Esophagus (tissue), 2 donors: ENCODE results near the gene MVD. TPM values are rescaled to one million over a fixed set of nuclear protein-coding genes. Genes with fewer than 3 reads are reported as not detected.
"Not testable (repeated sequence)": the region's sequence is repeated elsewhere in the genome, so short reads cannot be mapped to it uniquely, and the experiment has no call there.

Source experiments
- H3K27ac ChIP-seq, 2 donors: one replicate each; pipeline ENCODE4 v1.5.1; 2013; ENCODE audit warnings: low read depth in 2 of 2, mild to moderate bottlenecking in 2 of 2, inconsistent platforms in 1 of 2, low read length in 1 of 2, moderate library complexity in 1 of 2
- H3K27me3 ChIP-seq, 2 donors: one replicate each; pipeline ENCODE4 v1.6.1; 2013; ENCODE audit warnings: low read length in 2 of 2, control low read depth in 1 of 2, mild to moderate bottlenecking in 1 of 2; ENCODE audit not compliant: insufficient read depth in 2 of 2, control insufficient read depth in 1 of 2
- H3K36me3 ChIP-seq, 2 donors: one replicate each; pipeline ENCODE4 v1.6.1; 2013; ENCODE audit warnings: low read length in 1 of 2; ENCODE audit not compliant: control insufficient read depth in 2 of 2, insufficient read depth in 2 of 2
- H3K4me1 ChIP-seq, 2 donors: one replicate each; pipeline ENCODE4 v1.6.1; 2013; ENCODE audit warnings: low read length in 1 of 2; ENCODE audit not compliant: control insufficient read depth in 2 of 2, insufficient read depth in 2 of 2
- H3K4me3 ChIP-seq, 2 donors: one replicate each; pipeline ENCODE4 v1.5.1; 2013; ENCODE audit warnings: low read length in 2 of 2, mild to moderate bottlenecking in 2 of 2, low read depth in 1 of 2, moderate library complexity in 1 of 2
- H3K9me3 ChIP-seq, 2 donors: one replicate each; pipeline ENCODE4 v1.6.1; 2013; ENCODE audit warnings: mild to moderate bottlenecking in 2 of 2, low read depth in 1 of 2, low read length in 1 of 2, moderate library complexity in 1 of 2; ENCODE audit not compliant: control insufficient read depth in 2 of 2, insufficient read depth in 1 of 2
- WGBS, 2 donors: extraction: QIAGEN DNeasy Blood & Tissue Kit; methylation state at CpG; one replicate each; pipeline ENCODE4 v1.1.7; 2013; 5-methylcytosine and 5-hydroxymethylcytosine counted together
- polyA plus RNA-seq, 2 donors: library from polyadenylated mRNA; stranded (reverse); fragments of 200-250 nt; gene quantifications; one replicate each; pipeline ENCODE4 v1.2.3, GENCODE V29; 2013
- donor health status: healthy with polysubstance abuse.
- donor health status: Bipolar disorder and iron deficiency.

Gene MVD
- polyA plus RNA-seq, 2 donors: 92.5 to 149 TPM

DNA sequence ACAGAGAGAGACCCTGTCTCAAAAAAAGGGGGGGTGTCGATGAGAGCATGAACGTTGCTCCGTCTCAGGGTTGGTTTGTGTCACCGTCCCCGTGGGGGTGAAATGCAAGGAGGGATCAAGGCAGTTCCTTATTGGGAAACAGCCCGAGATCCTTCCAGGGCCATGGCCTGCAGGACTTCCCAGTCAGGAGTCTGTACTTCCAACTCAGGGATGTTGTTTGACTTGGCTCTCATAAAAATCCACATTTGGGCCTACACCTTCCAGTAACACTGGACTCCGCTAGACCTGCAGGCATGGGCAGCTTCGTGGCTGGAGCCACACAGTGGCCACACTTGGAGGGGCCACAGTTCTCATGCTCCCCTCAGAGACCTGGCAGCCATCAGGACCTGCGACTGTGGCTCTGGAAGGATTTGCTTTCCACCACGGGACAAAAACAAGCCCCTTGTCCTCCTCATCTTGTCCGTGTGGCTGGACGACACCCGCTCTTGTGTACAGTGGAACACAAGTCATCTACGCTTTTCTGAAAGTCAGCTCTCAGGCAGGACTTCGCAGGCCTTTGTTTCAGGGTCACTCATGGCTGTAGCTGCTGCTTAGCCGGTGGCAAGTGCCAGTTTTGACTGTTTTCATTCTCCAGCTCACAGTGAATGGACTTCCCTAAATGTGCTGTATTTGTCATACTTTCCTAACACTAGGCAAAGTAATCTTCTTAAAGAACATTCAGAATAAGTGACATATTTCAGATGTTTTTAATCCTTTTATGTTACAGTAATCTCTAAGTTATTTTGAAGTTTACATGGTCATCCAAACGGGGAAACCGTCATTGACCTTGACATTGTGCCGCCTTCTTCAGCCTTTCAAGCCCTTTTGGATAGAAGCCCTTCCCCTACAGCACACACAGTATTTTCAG, 48.7 kb downstream of the MVD start:
- no peak overlapping the region for H3K27ac ChIP-seq
- H3K4me3 ChIP-seq: no peak overlapping the region
- 80 to 83% methylated on average over 19 of the region's 19 CpGs for WGBS, 2 donors
- no peaks in the 10 kb centered on the region for H3K9me3 ChIP-seq
- H3K36me3 ChIP-seq: peaks cover 24 to 40% of the 10 kb centered on the region in 2 donors
- no peaks in the 10 kb centered on the region for H3K27me3 ChIP-seq
- H3K4me1 ChIP-seq: peaks cover 0 to 5% of the 10 kb centered on the region in 2 donors

DNA sequence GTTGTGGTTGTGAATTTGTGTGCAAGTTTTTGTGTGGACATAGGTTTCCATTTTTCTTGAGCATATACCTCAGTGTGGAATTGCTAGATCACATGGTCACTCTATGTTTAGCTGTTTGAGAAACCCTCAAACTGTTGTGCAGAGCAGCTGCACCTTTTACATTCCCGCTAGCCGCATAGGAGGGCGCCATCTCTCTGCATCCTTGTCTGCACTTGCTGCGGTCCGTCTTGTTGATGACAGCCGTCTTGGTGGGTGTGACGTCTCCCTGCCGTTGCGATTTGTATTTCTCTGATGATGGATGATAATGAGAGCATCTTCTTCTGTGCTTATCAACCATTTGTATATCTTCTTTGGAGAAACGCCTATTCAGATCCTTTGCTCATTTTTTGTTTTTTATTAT, 49.6 kb downstream of the MVD start:
- 85 to 88% methylated on average over 10 of the region's 10 CpGs for WGBS, 2 donors
- peaks cover 24 to 37% of the 10 kb centered on the region in 2 donors for H3K36me3 ChIP-seq

DNA sequence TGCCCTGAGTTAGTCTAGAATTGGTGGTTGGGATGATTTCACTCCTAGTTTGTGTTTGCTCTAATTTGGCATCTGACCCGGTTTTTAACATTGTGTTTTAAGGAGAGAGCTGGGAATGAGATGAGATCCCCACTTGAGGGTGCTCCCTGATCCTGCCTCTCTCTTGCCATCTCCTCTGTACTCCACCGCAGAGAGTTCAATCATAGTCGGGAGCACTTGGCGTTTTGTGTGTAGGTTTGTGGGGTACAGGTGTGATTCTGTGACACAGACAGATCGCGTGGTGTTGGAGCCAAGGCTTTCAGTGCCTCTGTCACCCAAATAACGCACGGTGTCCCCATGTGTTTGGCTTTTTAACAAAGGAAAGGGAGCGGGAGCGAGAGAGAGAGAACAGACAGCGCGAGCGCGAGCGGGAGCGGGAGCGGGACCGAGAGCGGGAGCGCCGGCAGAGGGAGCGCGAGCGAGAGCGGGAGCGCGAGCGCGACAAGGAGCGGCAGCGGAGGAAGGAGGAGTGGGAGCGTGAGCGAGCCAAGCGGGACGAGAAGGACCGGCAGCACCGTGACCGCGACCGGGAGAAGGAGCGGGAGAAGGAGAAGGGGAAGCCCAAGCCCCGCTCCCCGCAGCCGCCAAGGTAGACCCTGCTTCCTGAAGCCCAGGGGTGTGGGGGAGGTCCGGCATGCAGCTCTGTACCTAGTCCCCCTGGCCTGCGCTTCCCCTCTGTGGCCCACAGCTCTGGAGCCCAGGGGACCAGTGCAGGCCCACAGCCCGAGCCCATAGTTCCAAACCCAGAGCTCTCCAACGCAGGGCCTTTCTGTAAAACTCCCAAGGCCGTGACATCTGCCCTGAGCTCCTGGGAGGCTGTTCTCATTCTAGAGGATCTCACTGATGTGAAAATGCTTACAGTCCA, 51.7 kb downstream of the MVD start:
- Histone ChIP-seq H3K27ac (no peak overlapping the region), H3K4me1 (no peaks in the 10 kb centered on the region), H3K4me3 (no peak overlapping the region), H3K27me3 (no peaks in the 10 kb centered on the region), H3K36me3 (peaks cover 19 to 46% of the 10 kb centered on the region in 2 donors), H3K9me3 (no peaks in the 10 kb centered on the region)
- 86 to 90% methylated on average over 47 to 49 of the region's 49 CpGs for WGBS, 2 donors

More for the DNA sequence above, 49.6 kb downstream of the MVD start:
- Histone ChIP-seq H3K9me3 (no peaks in the 10 kb centered on the region), H3K27ac (no peak overlapping the region), H3K4me3 (no peak overlapping the region), H3K4me1 (peaks cover 0 to 5% of the 10 kb centered on the region in 2 donors), H3K27me3 (no peaks in the 10 kb centered on the region)

DNA sequence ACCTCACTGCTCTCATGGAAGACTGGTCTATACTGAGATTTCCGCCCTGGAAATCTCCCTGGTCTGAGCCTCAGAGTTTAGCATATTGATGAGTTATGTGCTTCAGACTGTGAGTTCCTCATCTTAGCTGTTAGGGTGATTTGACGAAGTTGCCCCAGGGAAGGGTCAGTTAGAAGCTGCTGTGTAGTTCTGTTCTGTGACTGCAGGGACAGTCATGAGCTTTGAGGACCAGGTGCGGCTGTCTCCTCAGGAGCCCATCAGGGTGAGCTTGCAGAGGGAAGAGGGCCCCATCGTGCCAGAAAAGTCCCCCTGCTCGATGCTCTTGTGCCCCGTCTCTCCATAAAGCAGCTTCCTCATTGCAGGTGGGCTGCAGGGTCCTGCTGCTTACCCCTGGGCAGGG, 52.8 kb downstream of the MVD start:
- no peak overlapping the region for H3K27ac ChIP-seq
- no peaks in the 10 kb centered on the region for H3K9me3 ChIP-seq
- peaks cover 19 to 49% of the 10 kb centered on the region in 2 donors for H3K36me3 ChIP-seq
- H3K27me3 ChIP-seq: no peaks in the 10 kb centered on the region
- 93 to 94% methylated on average over 6 of the region's 6 CpGs for WGBS, 2 donors
- H3K4me3 ChIP-seq: no peak overlapping the region
- H3K4me1 ChIP-seq: peaks cover 2% of the 10 kb centered on the region in 2 donors

DNA sequence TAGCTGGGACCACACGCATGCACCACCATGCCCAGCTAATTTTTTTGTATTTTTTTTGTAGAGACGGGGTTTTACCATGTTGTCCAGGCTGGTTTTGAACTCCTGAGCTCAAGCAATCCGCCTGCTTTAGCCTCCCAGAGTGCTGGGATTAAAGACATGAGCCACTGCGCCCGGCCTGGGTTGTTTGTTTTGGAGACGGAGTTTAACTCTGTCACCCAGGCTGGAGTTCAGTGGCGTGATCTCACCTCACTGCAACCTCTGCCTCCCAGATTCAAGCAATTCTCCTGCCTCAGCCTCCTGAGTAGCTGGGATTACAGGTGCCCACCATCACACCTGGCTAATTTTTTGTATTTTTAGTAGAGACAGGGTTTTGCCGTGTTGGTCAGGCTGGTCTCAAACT, 53.5 kb downstream of the MVD start:
- peaks cover 19 to 45% of the 10 kb centered on the region in 2 donors for H3K36me3 ChIP-seq
- H3K27ac ChIP-seq, H3K4me1 ChIP-seq, H3K9me3 ChIP-seq, H3K4me3 ChIP-seq, H3K27me3 ChIP-seq: not testable (repeated sequence)
- 91 to 96% methylated on average over 8 of the region's 8 CpGs for WGBS, 2 donors

DNA sequence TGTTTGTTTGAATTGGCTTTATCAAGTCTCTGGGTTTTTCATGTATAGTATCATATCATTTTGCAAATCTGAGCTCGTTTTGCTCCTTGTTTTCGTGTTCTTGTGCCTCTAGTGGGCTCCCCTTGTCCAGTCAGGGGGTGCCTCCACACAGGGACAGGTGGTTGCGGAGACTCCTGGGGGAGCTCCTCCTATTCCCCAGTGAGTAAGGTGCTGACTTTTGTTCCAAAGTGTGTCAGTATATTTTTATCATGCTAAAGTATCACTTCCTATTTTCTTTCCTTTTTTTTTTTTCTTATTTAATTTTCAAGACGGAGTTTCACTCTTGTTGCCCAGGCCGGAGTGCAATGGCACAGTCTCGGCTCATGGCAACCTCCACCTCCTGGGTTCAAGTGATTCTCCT, 54.8 kb downstream of the MVD start:
- Histone ChIP-seq H3K4me3 (no peak overlapping the region), H3K9me3 (no peaks in the 10 kb centered on the region), H3K27me3 (no peaks in the 10 kb centered on the region), H3K4me1 (peaks cover 2% of the 10 kb centered on the region in 2 donors), H3K36me3 (peaks cover 19 to 42% of the 10 kb centered on the region in 2 donors), H3K27ac (no peak overlapping the region)
- 89 to 91% methylated on average over 6 of the region's 6 CpGs for WGBS, 2 donors

DNA sequence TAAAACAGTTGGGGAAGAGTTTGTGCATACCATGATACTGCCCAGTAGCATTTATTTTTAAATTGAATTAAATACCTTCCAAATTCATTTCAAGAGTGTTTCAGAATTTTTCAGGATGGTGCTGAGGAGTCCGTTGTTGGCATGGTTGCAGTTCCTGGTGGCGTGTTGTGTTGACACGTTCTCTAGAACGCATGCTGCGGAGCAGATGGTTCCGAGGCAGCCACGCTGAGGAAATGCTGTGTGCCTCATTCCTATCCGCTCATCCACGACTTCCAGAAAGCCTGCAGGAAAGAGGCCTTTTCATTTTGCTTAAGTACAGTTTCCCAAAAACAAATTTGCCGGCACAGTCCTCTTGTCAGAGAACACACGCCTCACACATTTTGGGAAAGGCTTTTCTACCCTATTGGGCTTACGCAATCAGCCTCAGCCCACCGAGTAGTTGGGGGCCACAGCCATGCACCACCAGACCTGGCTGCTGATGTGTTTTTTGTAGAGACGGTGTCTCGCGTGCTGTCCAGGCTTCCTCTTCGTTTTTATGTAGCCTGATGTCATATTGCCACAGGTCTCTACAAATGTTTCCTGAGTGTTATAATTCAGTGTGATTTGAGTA, 56.6 kb downstream of the MVD start:
- Histone ChIP-seq H3K9me3 (no peaks in the 10 kb centered on the region), H3K27ac (no peak overlapping the region), H3K27me3 (no peaks in the 10 kb centered on the region), H3K36me3 (peaks cover 11 to 42% of the 10 kb centered on the region in 2 donors), H3K4me1 (peaks cover 6 to 9% of the 10 kb centered on the region in 2 donors), H3K4me3 (no peak overlapping the region)
- WGBS, 2 donors: 90% methylated on average over 17 of the region's 17 CpGs

DNA sequence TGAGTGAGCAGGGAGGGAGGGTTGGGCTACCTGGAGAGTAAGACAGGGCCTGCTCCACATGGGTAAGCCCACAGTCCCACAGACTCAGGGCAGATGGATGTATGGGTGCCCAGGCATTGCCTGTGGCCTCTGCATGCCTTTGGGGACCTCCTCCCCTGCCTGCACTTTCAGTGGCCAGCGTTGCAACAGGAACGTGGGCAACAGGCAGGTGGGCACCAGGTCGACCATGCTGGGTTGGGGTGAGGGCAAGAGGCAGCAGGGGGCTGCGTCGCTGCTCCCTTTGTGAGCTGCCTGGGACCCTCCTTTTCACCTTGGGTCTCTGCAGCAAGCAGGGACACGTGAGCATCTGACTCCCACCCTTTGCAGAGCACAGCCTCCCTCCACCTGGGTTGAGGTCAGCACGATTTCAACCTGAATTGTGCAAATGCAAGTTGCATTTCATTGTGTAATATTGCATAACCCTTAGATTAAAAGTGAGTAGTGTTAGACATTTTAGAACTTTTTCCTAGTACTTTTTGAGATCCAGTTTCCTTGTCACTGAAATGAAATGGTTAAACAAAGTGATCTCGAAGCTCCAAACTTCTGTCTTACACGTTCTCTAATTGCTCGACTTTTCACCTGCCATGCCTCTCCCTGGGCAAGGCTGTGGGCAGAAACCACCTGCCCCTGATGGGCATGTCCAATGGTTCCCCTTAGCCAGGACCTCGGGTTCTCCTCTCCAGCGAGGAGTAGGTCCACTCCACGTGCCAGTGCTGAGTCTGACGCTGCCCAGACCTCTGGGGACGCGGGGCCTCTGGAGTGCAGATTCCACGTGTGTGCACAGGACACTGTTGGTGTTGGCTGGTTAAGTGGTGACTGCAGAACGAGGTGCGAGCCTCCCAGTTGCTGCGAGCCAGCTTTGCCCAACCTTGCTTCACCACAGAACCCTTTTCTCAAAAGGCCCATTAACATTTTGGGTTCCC, 57.4 kb downstream of the MVD start:
- peaks cover 11 to 41% of the 10 kb centered on the region in 2 donors for H3K36me3 ChIP-seq
- H3K9me3 ChIP-seq: no peaks in the 10 kb centered on the region
- peaks cover 6 to 10% of the 10 kb centered on the region in 2 donors for H3K4me1 ChIP-seq
- H3K27me3 ChIP-seq: no peaks in the 10 kb centered on the region
- no peak overlapping the region for H3K27ac ChIP-seq
- H3K4me3 ChIP-seq: no peak overlapping the region
- 82 to 85% methylated on average over 20 of the region's 20 CpGs for WGBS, 2 donors
